ENCODE results near the gene RBM26. TPM values are rescaled to one million over a fixed set of nuclear protein-coding genes. Genes with fewer than 3 reads are reported as not detected.
A peak's percentile ranks its signal among the peaks of the same experiment; 100 is the strongest.

The RBM26 gene
- total and polyA plus RNA-seq, 2 experiments from 2014 or later = 46.0 to 69.3 TPM

DNA sequence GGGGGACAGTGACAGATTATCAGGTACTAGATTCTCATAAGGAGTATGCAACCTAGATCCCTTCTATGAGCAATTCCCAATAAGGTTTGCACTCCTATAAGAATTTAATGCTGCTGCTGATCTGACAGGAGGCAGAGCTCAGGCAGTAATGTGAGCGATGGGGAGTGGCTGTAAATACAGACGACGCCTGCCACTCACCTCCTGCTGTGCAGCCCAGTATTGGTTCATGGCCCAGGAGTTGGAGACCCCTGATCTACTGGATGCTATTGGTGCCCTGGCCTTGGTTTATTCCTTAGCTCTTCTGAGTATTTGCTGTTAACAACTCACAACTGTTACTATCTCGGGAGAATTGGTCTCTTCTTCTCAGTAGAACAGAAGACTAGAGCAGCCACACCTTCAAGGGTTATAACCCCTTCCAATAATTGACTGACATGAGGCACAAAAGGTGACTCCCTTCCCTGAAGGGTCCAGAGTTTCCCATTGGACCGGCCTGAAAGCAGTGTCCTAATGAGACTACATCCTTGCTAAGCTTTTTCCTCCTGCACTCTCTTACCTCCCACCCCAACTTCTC, 35.0 kb upstream of the RBM26 start:
- DNase-seq (ENCODE audit: low spot score) (no peak), ATAC-seq (no peak; the same call in 2 of the 3 replicates)
- Histone ChIP-seq H3K36me3 (ENCODE audit: insufficient read depth) (no peaks in the 10 kb centered on the region), H4K20me1 (replicated peaks; ENCODE audit: insufficient read depth) (no peaks in the 10 kb centered on the region), H3K4me2 (no peak overlapping the region), H3K79me2 (replicated peaks; ENCODE audit: insufficient read depth) (no peaks in the 10 kb centered on the region), H3F3A (replicated peaks; ENCODE audit: low read depth) (no peaks in the 10 kb centered on the region), H3K4me3 (no peak overlapping the region), H3K27ac (ENCODE audit: low read depth) (no peak overlapping the region), H3K9me2 (ENCODE audit: insufficient read depth) (no peaks in the 10 kb centered on the region), H3K27me3 (ENCODE audit: insufficient read depth) (no peaks in the 10 kb centered on the region), H2AFZ (peak overlapping the region; percentile 95), H3K4me1 (ENCODE audit: insufficient read depth) (peaks cover 4% of the 10 kb centered on the region; the same call in 1 of the 2 replicates)
- H3K27ac Mint-ChIP-seq = no peak overlapping the region
- H3K9me3 Mint-ChIP-seq = no peaks in the 10 kb centered on the region
- no peak overlapping the region for H3K4me3 Mint-ChIP-seq
- TF ChIP-seq REST (IDR thresholded peaks at IDR 0.05; ENCODE audit: unreplicated experiment) = no peak
- H3K27me3 Mint-ChIP-seq (ENCODE audit: insufficient read depth, low read depth, poor library complexity) = peaks cover 5% of the 10 kb centered on the region
- H3K36me3 Mint-ChIP-seq (ENCODE audit: low read depth) = no peaks in the 10 kb centered on the region
- H3K4me1 Mint-ChIP-seq = peaks cover 15% of the 10 kb centered on the region; the same call in 2 of the 3 replicates

DNA sequence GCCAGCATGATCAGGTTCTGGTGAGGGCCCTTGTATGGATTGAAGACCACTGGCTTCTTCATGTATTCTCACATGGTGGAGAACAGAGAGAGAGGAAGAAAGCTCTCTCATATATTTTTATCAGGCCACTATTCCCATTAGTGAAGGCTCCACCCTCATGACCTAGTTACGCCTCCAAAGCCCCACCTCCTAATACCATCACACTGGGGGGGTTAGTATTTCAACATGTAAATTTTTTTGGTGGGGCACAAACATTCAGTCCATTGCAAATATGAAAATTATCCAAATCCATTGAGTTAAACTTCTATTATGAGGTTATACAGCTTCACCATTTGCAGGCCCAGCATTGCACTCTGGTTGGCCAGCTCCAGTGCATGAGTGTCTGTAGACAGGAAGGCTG, 33.2 kb upstream of the RBM26 start:
- H3K27ac Mint-ChIP-seq = no peak overlapping the region
- Histone ChIP-seq H3K79me2 (replicated peaks; ENCODE audit: insufficient read depth) (no peaks in the 10 kb centered on the region), H3K4me1 (ENCODE audit: insufficient read depth) (peaks cover 4% of the 10 kb centered on the region; the same call in 1 of the 2 replicates), H3K4me3 (no peak overlapping the region), H3K27me3 (ENCODE audit: insufficient read depth) (no peaks in the 10 kb centered on the region), H4K20me1 (replicated peaks; ENCODE audit: insufficient read depth) (no peaks in the 10 kb centered on the region), H3K36me3 (ENCODE audit: insufficient read depth) (no peaks in the 10 kb centered on the region), H2AFZ (no peak overlapping the region), H3K9me2 (ENCODE audit: insufficient read depth) (no peaks in the 10 kb centered on the region), H3K27ac (ENCODE audit: low read depth) (no peak overlapping the region), H3F3A (replicated peaks; ENCODE audit: low read depth) (no peaks in the 10 kb centered on the region), H3K4me2 (no peak overlapping the region)
- no peaks in the 10 kb centered on the region for H3K9me3 Mint-ChIP-seq
- ATAC-seq (no peak), DNase-seq (ENCODE audit: low spot score) (no peak)
- H3K4me3 Mint-ChIP-seq = no peak overlapping the region
- peaks cover 6% of the 10 kb centered on the region; the same call in 1 of the 3 replicates for H3K4me1 Mint-ChIP-seq
- H3K27me3 Mint-ChIP-seq (ENCODE audit: insufficient read depth, low read depth, poor library complexity) = no peaks in the 10 kb centered on the region
- no peaks in the 10 kb centered on the region for H3K36me3 Mint-ChIP-seq (ENCODE audit: low read depth)
- TF ChIP-seq STAT1 (IDR thresholded peaks at IDR 0.05; ENCODE audit: unreplicated experiment) (no peak), CREB1 (CRISPR knock-in tag; IDR thresholded peaks at IDR 0.05; ENCODE audit: low read depth) (no peak), ZNF331 (CRISPR knock-in tag; IDR thresholded peaks at IDR 0.05; ENCODE audit: low read depth) (no peak), EZH2 (IDR thresholded peaks at IDR 0.05; ENCODE audit: low read depth, unreplicated experiment) (no peak), NANOG (IDR thresholded peaks at IDR 0.05; ENCODE audit: borderline replicate concordance) (no peak), ZNF462 (CRISPR knock-in tag; IDR thresholded peaks at IDR 0.05) (no peak), EZH2phosphoT487 (IDR thresholded peaks at IDR 0.05; ENCODE audit: unreplicated experiment) (no peak), ZNF114 (CRISPR knock-in tag; IDR thresholded peaks at IDR 0.05) (no peak)

Measured in GM23338 (cell line).